Neuron (in vitro differentiated cells): ENCODE data around the gene KCNH1.
"Not testable (repeated sequence)": the region's sequence is repeated elsewhere in the genome, so short reads cannot be mapped to it uniquely, and the experiment has no call there.

Experiments
- H2AFZ ChIP-seq: one replicate; pipeline ENCODE4 v1.6.1; 2013; ENCODE audit warnings: low read depth, mild to moderate bottlenecking, inconsistent platforms, low read length, moderate library complexity
- H3K27me3 ChIP-seq: one replicate; pipeline ENCODE4 v1.6.1; 2013; ENCODE audit warnings: low read length; ENCODE audit not compliant: insufficient read depth
- H3K36me3 ChIP-seq: one replicate; pipeline ENCODE4 v1.6.1; 2013; ENCODE audit warnings: low read length; ENCODE audit not compliant: insufficient read depth
- H3K4me1 ChIP-seq: one replicate; pipeline ENCODE4 v1.6.1; 2013; ENCODE audit warnings: low read length; ENCODE audit not compliant: insufficient read depth
- H3K4me3 ChIP-seq: 2 replicates; pipeline ENCODE4 v1.5.1; 2013; ENCODE audit warnings: mild to moderate bottlenecking, low read length, moderate library complexity
- H3K9me3 ChIP-seq: one replicate; pipeline ENCODE4 v1.6.1; 2013; ENCODE audit warnings: low read length

Gene KCNH1

DNA sequence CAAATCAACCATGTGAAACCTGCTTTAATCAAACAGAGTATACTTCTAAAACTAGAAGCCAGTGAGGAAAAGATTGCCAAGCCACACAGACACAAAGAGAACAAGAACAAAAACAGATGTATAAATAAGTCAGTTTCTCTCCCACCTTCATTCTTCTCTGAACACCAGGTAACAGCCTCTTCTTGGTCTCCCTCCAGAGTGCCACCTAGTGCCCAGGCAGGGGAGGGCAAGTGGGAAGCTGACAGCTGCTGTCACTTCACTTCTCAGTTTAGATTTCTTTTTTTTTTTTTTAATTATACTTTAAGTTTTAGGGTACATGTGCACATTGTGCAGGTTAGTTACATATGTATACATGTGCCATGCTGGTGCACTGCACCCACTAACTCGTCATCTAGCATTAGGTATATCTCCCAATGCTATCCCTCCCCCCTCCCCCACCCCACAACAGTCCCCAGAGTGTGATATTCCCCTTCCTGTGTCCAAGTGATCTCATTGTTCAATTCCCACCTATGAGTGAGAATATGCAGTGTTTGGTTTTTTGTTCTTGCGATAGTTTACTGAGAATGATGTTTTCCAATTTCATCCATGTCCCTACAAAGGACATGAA lies 183.9 kb downstream of the KCNH1 start:
- not testable (repeated sequence) for H3K4me1 ChIP-seq, H3K9me3 ChIP-seq, H3K27me3 ChIP-seq, H3K4me3 ChIP-seq, H3K36me3 ChIP-seq, H2AFZ ChIP-seq

DNA sequence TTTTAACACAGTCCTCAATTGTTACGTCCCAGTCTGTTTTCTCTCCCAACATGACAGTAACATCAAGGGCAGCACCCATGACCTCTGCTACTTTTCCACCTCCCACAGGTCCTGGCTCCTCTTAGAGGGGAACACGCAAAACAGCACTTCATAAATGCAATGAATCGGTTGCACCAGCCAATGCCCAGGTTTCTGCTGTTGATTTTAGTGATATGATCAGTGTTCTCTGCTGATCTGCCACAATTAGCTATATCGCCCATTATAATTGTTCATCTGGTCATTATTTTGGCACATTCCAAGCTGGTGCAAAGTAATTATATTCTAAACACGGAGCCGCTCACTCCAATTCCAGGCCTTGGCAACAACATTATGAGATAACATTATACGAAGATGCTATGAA lies 184.5 kb downstream of the KCNH1 start:
- H3K9me3 ChIP-seq, result no peaks in the 10 kb centered on the region

DNA sequence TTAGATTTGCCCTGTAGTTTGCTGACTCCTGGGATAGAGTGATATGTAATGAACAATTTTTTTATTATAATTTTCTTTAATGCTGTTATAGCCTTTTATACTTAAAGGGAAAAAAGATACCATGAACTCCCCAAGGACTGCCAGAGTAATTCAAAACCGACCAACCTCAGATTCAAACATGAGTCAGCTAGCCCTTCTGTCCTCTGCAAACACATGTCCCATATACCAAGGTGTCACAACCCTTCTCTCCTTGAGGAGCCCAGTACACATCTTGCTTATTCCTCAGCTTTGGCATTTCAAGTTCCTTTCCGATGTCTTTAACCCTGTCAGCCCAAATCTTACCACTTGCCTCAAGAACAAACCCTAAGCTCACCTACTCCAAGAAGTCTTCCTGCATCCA lies 184.9 kb downstream of the KCNH1 start:
- no peaks in the 10 kb centered on the region for H3K36me3 ChIP-seq
- no peak overlapping the region for H2AFZ ChIP-seq
- H3K4me3 ChIP-seq, result no peak overlapping the region
- no peaks in the 10 kb centered on the region for H3K4me1 ChIP-seq
- H3K9me3 ChIP-seq, result no peaks in the 10 kb centered on the region
- no peaks in the 10 kb centered on the region for H3K27me3 ChIP-seq

More for the DNA sequence above, 184.5 kb downstream of the KCNH1 start:
- Histone ChIP-seq H3K4me1 (no peaks in the 10 kb centered on the region), H2AFZ (no peak overlapping the region), H3K27me3 (no peaks in the 10 kb centered on the region), H3K36me3 (no peaks in the 10 kb centered on the region), H3K4me3 (no peak overlapping the region)

DNA sequence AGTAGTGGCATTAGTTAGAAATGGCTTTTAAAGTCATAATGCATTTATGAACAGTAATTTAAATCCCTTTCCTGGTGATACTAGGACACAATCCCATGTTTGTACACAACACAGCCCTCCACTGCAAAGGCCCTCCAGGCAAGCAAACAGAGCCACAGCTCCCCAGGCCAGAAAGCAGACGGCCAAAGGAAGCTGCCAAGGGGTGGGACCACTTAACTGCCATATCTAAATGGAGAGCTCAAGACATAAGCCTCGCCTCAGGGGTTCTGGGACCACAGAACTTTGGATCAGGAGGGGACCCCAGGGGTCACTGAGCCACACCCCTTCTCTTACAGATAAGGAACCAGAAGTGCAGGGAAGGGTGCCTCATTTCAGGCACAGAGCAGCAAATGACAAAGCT lies 189.7 kb downstream of the KCNH1 start:
- Histone ChIP-seq H3K4me3 (no peak overlapping the region), H3K9me3 (no peaks in the 10 kb centered on the region), H3K4me1 (no peaks in the 10 kb centered on the region), H3K27me3 (no peaks in the 10 kb centered on the region), H2AFZ (no peak overlapping the region), H3K36me3 (no peaks in the 10 kb centered on the region)

DNA sequence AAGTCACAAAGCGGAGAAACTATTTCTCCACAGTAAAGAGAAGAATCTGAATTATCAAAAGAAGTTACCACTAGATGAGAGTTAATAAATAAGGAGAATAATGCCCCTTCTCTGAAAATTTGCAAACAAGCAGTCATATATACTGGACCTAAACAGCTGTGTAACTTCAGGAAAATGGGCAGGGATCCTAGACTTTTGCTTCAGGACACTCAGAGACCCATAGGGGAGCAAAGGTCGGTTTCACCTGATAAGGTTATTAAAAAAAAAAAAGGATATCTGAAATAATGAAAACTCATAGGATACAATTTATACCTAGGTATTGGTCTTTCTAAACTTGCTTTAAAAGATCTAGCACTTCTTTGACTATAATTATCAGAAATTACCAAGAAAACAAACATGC lies 191.4 kb downstream of the KCNH1 start:
- H2AFZ ChIP-seq, result no peak overlapping the region
- no peaks in the 10 kb centered on the region for H3K27me3 ChIP-seq
- no peaks in the 10 kb centered on the region for H3K36me3 ChIP-seq
- H3K4me1 ChIP-seq, result no peaks in the 10 kb centered on the region
- no peak overlapping the region for H3K4me3 ChIP-seq
- no peaks in the 10 kb centered on the region for H3K9me3 ChIP-seq

DNA sequence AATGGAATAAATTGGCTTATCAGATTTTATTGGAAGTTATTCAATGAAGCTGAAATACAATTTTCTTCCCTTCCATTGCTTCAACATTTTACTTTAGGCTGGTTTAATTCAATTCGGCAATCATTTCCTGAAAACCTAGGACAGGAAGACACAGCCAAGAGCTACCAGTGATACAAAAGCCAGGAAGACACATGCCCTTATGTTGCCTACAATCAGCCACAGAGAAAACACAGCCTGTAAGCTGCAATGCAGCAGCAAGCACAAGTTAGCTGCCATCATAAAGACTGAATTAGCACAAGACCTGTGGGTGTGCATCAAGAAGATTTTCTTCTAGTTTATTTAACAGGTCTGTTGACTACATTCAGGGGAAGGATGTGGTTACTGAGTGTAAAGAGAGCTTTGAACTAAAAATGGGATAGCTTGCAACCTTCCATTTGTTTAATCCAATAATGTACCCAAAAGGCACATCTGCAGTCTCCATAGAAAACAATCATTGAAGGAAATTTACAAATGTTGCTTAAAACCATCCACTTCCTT lies 193.8 kb downstream of the KCNH1 start:
- no peaks in the 10 kb centered on the region for H3K9me3 ChIP-seq
- H3K27me3 ChIP-seq, result no peaks in the 10 kb centered on the region
- no peak overlapping the region for H2AFZ ChIP-seq
- no peaks in the 10 kb centered on the region for H3K36me3 ChIP-seq
- no peaks in the 10 kb centered on the region for H3K4me1 ChIP-seq
- H3K4me3 ChIP-seq, result no peak overlapping the region

DNA sequence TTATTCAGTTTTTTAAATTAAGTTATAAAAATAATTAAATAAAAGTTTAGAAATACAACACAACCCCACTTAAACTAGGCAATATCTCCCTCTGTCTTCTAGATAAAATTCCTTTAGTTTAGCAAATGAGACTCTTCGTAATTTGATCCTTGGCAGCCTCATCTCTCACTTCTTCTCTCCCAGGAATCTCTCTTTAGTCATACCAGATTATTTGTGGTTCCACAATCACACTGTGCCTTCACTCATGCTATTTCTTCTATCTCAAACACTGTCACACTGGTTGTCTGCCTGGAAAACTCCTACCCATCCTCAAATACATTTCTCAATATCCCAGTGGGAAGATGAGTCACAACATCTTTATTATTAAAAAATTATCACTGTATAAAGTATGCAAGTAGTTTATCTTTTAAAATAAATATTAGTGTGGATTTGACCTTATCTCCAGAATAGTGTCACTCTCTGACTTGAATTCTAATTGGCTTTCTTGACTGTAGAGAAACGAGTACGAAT lies 195.5 kb downstream of the KCNH1 start:
- H3K4me1 ChIP-seq, result no peaks in the 10 kb centered on the region
- H2AFZ ChIP-seq, result no peak overlapping the region
- H3K36me3 ChIP-seq, result no peaks in the 10 kb centered on the region

DNA sequence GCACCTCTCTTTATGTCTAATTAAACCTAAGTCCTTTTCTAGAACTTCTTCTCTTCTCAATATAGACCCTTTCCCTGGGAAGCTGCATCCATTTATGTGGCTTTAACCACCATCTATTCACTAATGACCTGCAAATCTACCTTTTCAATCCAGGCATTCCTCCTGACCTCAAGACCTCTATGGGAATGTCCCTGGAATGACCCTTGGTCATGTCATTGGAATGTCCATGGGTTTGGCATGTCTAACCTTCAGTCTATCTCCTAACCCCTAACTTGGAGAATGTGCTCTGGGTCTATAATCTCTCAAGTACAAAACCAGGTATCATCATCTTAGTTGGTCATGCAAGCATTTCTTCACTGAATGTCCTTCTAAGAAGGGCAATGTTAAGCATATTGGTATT lies 196.1 kb downstream of the KCNH1 start:
- no peak overlapping the region for H3K4me3 ChIP-seq
- no peaks in the 10 kb centered on the region for H3K27me3 ChIP-seq
- H3K4me1 ChIP-seq, result no peaks in the 10 kb centered on the region
- H3K36me3 ChIP-seq, result no peaks in the 10 kb centered on the region
- no peaks in the 10 kb centered on the region for H3K9me3 ChIP-seq
- H2AFZ ChIP-seq, result no peak overlapping the region

More for the DNA sequence above, 195.5 kb downstream of the KCNH1 start:
- H3K27me3 ChIP-seq, result no peaks in the 10 kb centered on the region
- no peaks in the 10 kb centered on the region for H3K9me3 ChIP-seq
- H3K4me3 ChIP-seq, result no peak overlapping the region

DNA sequence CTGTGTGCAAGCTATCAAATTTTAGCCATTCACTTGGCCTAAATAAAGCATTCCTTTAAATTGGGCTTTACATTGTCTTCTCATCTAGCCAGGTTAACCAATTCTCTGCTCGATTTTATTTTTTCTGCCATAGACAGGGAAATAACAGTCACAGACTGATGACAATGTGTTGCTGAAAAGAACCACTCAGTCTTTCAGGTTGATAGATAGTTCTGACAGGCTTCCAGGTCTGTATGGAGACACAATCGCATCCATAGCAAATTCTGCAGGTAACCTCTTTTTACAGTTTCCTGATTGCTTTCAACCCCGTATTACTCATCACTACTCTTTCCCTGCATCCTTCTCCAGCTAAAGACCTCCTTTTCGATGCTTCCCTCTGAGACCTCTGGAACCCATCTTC lies 198.0 kb downstream of the KCNH1 start:
- H3K27me3 ChIP-seq, result no peaks in the 10 kb centered on the region
- H3K9me3 ChIP-seq, result no peaks in the 10 kb centered on the region
- H2AFZ ChIP-seq, result no peak overlapping the region
- no peak overlapping the region for H3K4me3 ChIP-seq
- no peaks in the 10 kb centered on the region for H3K4me1 ChIP-seq
- no peaks in the 10 kb centered on the region for H3K36me3 ChIP-seq

DNA sequence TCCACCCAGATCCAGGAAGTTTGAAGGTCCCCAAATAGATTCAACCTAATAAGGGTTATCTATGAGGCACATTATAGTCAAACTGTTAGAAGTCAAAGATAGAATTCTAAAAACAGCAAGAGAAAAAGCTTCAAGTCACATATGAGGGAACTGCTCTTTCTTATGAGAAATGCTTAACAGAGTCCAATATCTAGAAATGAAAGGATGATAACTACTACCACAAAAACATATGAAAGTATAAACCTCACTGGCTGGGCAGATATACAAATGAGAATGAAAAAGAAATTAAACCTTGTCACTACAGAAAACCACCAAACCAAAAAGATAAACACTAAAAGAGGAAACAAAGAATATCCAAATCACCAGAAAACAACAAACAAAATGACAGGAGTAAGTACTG lies 201.8 kb downstream of the KCNH1 start:
- no peak overlapping the region for H2AFZ ChIP-seq
- no peaks in the 10 kb centered on the region for H3K36me3 ChIP-seq
- H3K27me3 ChIP-seq, result no peaks in the 10 kb centered on the region
- no peaks in the 10 kb centered on the region for H3K9me3 ChIP-seq
- H3K4me1 ChIP-seq, result no peaks in the 10 kb centered on the region
- no peak overlapping the region for H3K4me3 ChIP-seq

DNA sequence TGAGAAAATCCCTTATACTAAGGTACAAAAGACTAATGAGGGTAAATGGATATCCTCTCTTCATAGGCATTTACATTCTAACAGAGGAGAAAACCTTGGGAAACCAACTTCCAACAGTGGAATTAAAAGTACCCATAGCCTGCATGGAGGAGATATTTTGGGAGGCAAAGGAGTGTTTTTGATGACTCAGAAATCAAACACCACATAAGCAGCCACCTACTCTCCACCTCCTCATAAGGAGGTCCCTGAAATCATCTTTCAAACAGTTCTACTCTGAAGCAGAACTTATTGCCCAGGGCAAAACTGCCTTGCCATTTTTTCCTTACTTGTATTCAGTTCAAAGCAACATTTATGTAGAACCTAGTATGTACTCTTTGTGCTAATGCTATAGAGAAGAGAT lies 211.3 kb downstream of the KCNH1 start:
- H3K27me3 ChIP-seq, result no peaks in the 10 kb centered on the region
- H2AFZ ChIP-seq, result no peak overlapping the region
- no peak overlapping the region for H3K4me3 ChIP-seq
- no peaks in the 10 kb centered on the region for H3K4me1 ChIP-seq
- no peaks in the 10 kb centered on the region for H3K9me3 ChIP-seq
- H3K36me3 ChIP-seq, result no peaks in the 10 kb centered on the region

DNA sequence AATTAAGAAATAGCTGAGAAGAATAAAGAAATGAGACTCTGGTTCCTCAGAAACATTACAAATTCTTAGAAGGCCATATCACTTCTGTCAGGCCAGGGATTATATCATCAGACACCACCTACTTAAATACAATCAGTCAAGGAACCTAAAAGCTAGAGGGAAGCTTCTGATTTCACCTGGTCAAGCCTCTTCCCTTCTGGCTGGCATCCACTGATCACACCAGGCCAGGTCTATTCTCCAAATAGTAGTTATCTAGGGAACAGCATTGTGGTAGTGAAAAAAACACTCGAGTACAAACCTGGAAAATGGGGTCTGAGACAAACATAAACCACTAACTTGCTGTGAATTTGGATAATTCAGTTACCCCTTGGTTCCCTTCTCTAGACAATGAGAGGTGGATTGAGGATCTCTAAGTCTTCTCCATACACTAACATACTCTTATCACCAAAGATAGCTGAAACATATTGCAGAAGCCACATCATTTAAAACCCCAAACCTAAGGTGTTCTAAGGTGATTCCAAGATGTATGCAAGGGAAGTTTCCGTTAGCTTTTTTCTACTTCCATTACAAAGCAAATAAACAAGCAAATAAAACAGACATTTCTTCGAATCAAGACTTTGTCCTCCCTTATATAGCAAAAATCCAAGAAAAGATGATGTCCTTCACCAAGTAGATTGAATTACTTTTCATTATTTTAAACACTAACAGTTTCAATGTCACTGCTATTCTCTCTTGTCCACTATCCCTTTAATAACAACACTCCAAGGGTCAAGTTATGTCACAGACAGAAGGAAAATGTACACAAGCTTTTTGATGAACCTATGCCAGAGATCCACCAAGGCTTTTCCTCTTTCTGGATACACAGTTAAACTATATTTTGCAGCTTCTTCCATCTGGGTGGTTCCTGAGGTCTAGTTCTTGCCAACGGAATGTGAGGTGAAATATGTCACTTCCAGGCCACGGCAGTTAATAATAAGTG lies 212.9 kb downstream of the KCNH1 start:
- no peak overlapping the region for H3K4me3 ChIP-seq
- H3K9me3 ChIP-seq, result no peaks in the 10 kb centered on the region
- no peaks in the 10 kb centered on the region for H3K4me1 ChIP-seq
- H3K27me3 ChIP-seq, result no peaks in the 10 kb centered on the region
- no peak overlapping the region for H2AFZ ChIP-seq
- no peaks in the 10 kb centered on the region for H3K36me3 ChIP-seq

DNA sequence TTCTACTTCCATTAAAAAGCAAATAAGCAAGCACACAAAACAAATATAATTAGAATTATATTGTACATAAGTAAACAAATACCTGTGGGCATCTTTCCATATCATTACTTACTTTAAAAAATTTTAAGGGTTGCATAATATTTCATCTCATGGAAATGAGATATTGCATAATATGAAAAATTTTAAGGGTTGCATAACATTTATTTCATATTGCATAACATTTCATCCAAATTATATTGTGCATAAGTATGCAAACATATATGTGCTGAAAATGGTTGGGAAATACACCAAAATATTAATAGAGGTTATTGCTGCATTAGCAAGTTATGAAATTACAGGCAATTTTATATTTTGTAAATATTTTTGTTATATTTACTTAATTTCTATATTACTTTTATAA lies 213.7 kb downstream of the KCNH1 start:
- H3K4me3 ChIP-seq, result no peak overlapping the region
- H3K36me3 ChIP-seq, result no peaks in the 10 kb centered on the region
- H3K27me3 ChIP-seq, result no peaks in the 10 kb centered on the region
- no peaks in the 10 kb centered on the region for H3K9me3 ChIP-seq
- H2AFZ ChIP-seq, result no peak overlapping the region
- H3K4me1 ChIP-seq, result no peaks in the 10 kb centered on the region
